ENCODE results near the gene B9D1. TPM values are rescaled to one million over a fixed set of nuclear protein-coding genes. Genes with fewer than 3 reads are reported as not detected.

Gene B9D1
- total and polyA plus RNA-seq, 2 of the 13 experiments (the other 11 are each of a cell fraction or from before 2014, with no cell fraction given) = 27.7 to 31.1 TPM

DNA sequence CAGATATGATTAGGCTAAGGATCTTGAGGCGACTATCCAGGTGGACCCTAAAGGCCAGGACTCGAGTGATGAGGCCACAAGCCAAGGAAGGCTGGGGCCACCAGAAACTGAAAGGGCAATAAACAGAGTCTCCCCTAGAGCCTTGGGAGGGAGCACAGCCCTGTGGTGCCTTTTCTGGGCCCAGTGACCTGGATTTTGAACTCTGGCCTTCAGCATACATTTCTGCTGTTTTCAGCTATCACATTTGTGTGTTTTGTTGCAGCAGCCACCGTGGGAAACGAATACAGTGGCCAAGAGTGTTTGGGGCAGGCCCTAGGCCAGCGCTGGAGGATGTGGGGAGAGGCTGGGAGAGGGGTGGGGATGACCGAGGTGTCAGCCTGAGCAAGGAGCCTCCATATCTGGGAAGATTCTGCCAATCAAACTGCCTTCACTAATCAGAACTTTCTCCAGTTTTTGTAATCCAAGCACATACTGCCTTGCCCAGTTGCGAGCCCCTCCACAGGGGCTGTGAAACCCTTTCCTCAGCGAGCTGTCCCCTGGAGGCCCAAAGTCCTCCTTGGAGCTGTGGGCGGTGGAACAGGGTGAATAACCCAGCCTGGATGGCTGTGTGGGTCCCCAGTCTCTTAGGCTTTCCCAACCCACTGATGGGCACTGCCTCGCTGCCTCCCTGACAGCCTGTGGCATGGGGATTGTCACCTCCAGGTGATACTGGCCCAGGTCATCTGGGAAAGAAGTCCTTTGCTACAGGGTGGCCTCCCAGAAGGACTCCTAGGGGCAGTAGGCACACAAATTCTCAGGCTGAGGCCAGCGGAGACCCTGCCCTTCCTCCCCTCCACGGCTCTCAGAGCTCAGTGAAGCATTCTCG lies 16.8 kb downstream of the B9D1 start (continued):
- TF ChIP-seq, protein P1, sequence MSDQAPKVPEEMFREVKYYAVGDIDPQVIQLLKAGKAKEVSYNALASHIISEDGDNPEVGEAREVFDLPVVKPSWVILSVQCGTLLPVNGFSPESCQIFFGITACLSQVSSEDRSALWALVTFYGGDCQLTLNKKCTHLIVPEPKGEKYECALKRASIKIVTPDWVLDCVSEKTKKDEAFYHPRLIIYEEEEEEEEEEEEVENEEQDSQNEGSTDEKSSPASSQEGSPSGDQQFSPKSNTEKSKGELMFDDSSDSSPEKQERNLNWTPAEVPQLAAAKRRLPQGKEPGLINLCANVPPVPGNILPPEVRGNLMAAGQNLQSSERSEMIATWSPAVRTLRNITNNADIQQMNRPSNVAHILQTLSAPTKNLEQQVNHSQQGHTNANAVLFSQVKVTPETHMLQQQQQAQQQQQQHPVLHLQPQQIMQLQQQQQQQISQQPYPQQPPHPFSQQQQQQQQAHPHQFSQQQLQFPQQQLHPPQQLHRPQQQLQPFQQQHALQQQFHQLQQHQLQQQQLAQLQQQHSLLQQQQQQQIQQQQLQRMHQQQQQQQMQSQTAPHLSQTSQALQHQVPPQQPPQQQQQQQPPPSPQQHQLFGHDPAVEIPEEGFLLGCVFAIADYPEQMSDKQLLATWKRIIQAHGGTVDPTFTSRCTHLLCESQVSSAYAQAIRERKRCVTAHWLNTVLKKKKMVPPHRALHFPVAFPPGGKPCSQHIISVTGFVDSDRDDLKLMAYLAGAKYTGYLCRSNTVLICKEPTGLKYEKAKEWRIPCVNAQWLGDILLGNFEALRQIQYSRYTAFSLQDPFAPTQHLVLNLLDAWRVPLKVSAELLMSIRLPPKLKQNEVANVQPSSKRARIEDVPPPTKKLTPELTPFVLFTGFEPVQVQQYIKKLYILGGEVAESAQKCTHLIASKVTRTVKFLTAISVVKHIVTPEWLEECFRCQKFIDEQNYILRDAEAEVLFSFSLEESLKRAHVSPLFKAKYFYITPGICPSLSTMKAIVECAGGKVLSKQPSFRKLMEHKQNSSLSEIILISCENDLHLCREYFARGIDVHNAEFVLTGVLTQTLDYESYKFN (CRISPR knock-in tag; conservative IDR thresholded peaks at IDR 0.05) = peak; percentile 68
- TF ChIP-seq ZFP1 (CRISPR knock-in tag; IDR thresholded peaks at IDR 0.05) (no peak), RARA (CRISPR knock-in tag; IDR thresholded peaks at IDR 0.05) (peak; percentile 44), ZFX (CRISPR knock-in tag; IDR thresholded peaks at IDR 0.05; ENCODE audit: low read depth) (0 out of 2 replicates have a peak, but pooled peaks have one; percentile 49), ZFY (CRISPR knock-in tag; IDR thresholded peaks at IDR 0.05) (peak; percentile 49), RCOR2 (CRISPR knock-in tag; IDR thresholded peaks at IDR 0.05) (peak; percentile 59; the same call in 1 of the 2 replicates), SAFB2 (CRISPR knock-in tag; IDR thresholded peaks at IDR 0.05; ENCODE audit: borderline replicate concordance, low read depth) (0 out of 2 replicates have a peak, but pooled peaks have one; percentile 8), ZNF451 (CRISPR knock-in tag; IDR thresholded peaks at IDR 0.05) (no peak), NR2C2 (CRISPR knock-in tag; IDR thresholded peaks at IDR 0.05; ENCODE audit: borderline replicate concordance) (peak; percentile 63), PHF21A (CRISPR knock-in tag; IDR thresholded peaks at IDR 0.05) (peak; percentile 64), POGZ (CRISPR knock-in tag; IDR thresholded peaks at IDR 0.05) (0 out of 2 replicates have a peak, but pooled peaks have one; percentile 16), ZNF160 (CRISPR knock-in tag; IDR thresholded peaks at IDR 0.05) (no peak), SALL2 (CRISPR knock-in tag; IDR thresholded peaks at IDR 0.05) (no peak), HDAC1 (CRISPR knock-in tag; IDR thresholded peaks at IDR 0.05) (peak; percentile 41; the same call in 1 of the 2 replicates)
- TF ChIP-seq, protein P2, sequence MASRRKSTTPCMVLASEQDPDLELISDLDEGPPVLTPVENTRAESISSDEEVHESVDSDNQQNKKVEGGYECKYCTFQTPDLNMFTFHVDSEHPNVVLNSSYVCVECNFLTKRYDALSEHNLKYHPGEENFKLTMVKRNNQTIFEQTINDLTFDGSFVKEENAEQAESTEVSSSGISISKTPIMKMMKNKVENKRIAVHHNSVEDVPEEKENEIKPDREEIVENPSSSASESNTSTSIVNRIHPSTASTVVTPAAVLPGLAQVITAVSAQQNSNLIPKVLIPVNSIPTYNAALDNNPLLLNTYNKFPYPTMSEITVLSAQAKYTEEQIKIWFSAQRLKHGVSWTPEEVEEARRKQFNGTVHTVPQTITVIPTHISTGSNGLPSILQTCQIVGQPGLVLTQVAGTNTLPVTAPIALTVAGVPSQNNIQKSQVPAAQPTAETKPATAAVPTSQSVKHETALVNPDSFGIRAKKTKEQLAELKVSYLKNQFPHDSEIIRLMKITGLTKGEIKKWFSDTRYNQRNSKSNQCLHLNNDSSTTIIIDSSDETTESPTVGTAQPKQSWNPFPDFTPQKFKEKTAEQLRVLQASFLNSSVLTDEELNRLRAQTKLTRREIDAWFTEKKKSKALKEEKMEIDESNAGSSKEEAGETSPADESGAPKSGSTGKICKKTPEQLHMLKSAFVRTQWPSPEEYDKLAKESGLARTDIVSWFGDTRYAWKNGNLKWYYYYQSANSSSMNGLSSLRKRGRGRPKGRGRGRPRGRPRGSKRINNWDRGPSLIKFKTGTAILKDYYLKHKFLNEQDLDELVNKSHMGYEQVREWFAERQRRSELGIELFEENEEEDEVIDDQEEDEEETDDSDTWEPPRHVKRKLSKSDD (CRISPR knock-in tag; IDR thresholded peaks at IDR 0.05; ENCODE audit: low read depth) = no peak
- TF ChIP-seq, protein P3, sequence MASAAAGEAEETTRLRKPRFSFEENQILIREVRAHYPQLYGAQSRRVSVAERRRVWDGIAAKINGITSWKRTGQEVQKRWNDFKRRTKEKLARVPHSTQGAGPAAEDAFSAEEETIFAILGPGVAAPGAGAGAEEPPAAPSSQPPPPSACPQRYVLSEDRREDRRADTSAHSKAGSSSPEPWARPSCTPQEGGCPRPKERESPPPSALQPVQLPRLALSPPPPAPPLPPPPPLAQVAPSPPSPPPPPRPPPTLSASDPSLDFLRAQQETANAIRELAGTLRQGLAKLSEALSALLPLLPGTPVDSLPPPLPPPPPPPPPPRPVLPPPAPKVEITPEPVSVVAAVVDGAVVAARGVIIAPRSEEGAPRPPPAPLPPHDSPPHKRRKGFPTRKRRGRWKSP (CRISPR knock-in tag; IDR thresholded peaks at IDR 0.05) = no peak
- TF ChIP-seq, protein P4, sequence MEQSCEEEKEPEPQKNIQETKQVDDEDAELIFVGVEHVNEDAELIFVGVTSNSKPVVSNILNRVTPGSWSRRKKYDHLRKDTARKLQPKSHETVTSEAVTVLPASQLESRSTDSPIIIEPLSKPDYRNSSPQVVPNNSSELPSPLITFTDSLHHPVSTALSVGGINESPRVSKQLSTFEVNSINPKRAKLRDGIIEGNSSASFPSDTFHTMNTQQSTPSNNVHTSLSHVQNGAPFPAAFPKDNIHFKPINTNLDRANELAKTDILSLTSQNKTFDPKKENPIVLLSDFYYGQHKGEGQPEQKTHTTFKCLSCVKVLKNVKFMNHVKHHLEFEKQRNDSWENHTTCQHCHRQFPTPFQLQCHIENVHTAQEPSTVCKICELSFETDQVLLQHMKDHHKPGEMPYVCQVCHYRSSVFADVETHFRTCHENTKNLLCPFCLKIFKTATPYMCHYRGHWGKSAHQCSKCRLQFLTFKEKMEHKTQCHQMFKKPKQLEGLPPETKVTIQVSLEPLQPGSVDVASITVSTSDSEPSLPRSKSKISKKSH (CRISPR knock-in tag; IDR thresholded peaks at IDR 0.05; ENCODE audit: borderline replicate concordance) = no peak
- TF ChIP-seq, protein P5, sequence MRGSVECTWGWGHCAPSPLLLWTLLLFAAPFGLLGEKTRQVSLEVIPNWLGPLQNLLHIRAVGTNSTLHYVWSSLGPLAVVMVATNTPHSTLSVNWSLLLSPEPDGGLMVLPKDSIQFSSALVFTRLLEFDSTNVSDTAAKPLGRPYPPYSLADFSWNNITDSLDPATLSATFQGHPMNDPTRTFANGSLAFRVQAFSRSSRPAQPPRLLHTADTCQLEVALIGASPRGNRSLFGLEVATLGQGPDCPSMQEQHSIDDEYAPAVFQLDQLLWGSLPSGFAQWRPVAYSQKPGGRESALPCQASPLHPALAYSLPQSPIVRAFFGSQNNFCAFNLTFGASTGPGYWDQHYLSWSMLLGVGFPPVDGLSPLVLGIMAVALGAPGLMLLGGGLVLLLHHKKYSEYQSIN (CRISPR knock-in tag; IDR thresholded peaks at IDR 0.05; ENCODE audit: borderline replicate concordance) = no peak
